GM23248 (cell line): ENCODE data around the gene TRAM2.

Experiments used
- EZH2 ChIP-seq: fragments of 200-600 bp; sonication (generic); IDR thresholded peaks from 2 replicates; pipeline ENCODE4 v1.6.1; 2018; ENCODE audit warnings: antibody characterized with exemption, mild to moderate bottlenecking; ENCODE audit not compliant: insufficient read depth, poor library complexity, severe bottlenecking
- EZH2phosphoT487 ChIP-seq: fragments of 200-600 bp; sonication (generic); IDR thresholded peaks from 2 replicates; pipeline ENCODE4 v1.6.1; 2018; ENCODE audit warnings: antibody characterized with exemption, moderate library complexity, mild to moderate bottlenecking, low read depth; ENCODE audit not compliant: insufficient read depth

GRCh38 chr6:52491203-52492069 is 85.4 kb downstream of the TRAM2 start:
- TF ChIP-seq EZH2phosphoT487 (no peak), EZH2 (no peak)
